BLaER1 (cell line): ENCODE data around the gene ARHGEF4.

Experiments used
- H3K27ac ChIP-seq: shearing (Covaris generic); formaldehyde crosslinking; 2 replicates; pipeline ENCODE4 v1.8.1; 2022
- H3K27me3 ChIP-seq: shearing (Covaris generic); formaldehyde crosslinking; 2 replicates; pipeline ENCODE4 v1.8.1; 2022
- H3K36me3 ChIP-seq: shearing (Covaris generic); formaldehyde crosslinking; 2 replicates; pipeline ENCODE4 v1.8.1; 2022
- H3K4me1 ChIP-seq: shearing (Covaris generic); formaldehyde crosslinking; 2 replicates; pipeline ENCODE4 v1.8.1; 2022
- H3K4me2 ChIP-seq: shearing (Covaris generic); formaldehyde crosslinking; 2 replicates; pipeline ENCODE4 v1.8.1; 2022
- H3K4me3 ChIP-seq: shearing (Covaris generic); formaldehyde crosslinking; 2 replicates; pipeline ENCODE4 v1.8.1; 2022
- H3K9ac ChIP-seq: shearing (Covaris generic); formaldehyde crosslinking; 2 replicates; pipeline ENCODE4 v1.8.1; 2022
- H3K9me3 ChIP-seq: shearing (Covaris generic); formaldehyde crosslinking; 2 replicates; pipeline ENCODE4 v1.8.1; 2022
- H4K20me1 ChIP-seq: shearing (Covaris generic); formaldehyde crosslinking; 2 replicates; pipeline ENCODE4 v1.8.1; 2022
- Cebpa-rat ChIP-seq: shearing (Covaris generic); IDR thresholded peaks from 2 replicates; pipeline ENCODE4 v1.8.1; 2022

The ARHGEF4 gene

DNA sequence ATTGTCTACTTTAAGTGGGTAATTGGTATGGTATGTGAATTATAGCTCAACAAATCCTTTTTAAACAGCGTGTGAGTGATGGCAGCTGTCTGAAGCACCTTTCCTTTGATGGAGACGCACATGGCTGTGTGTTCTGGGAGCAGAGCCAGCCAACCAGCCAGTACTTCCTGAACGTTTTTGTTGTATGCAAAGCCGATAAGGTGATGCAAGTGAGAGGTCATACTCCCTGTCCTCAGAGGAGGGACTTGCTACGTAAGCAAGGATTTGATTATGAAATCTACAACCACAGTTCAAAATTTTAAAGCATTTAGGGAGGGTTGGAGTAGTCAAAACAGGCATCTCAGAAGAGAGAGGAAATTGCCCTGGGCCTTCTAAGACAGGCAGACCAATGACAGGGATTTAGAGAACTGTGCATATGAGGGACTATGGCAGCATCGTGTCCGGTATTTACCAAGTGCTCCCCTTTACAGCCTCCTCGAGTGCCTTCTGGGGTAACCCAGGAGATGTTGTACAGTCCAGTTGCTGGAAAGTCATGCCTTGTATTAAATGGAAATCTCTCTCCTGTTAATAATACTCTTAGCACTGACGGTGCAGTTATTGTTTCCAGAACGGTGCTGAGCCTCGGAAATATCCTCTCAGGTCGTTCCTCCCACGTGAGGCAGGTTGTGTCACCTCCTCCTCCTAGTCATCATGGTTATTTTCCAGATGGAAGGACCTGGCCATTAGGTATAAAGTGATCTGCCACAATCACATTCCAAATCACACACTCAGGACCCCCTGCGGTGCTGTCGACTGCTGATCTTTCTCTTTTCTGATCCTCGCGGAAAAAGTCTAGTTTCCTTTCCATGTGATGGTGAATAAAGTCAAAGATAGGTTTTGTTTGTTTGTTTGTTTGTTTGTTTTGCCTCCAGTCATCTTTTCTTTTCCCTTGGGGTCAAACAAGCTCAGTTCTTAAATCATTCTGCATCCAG, 28.4 kb downstream of the ARHGEF4 start:
- 0 out of 2 replicates have a peak overlapping the region, but pooled peaks have one; percentile 22 for H3K27ac ChIP-seq

DNA sequence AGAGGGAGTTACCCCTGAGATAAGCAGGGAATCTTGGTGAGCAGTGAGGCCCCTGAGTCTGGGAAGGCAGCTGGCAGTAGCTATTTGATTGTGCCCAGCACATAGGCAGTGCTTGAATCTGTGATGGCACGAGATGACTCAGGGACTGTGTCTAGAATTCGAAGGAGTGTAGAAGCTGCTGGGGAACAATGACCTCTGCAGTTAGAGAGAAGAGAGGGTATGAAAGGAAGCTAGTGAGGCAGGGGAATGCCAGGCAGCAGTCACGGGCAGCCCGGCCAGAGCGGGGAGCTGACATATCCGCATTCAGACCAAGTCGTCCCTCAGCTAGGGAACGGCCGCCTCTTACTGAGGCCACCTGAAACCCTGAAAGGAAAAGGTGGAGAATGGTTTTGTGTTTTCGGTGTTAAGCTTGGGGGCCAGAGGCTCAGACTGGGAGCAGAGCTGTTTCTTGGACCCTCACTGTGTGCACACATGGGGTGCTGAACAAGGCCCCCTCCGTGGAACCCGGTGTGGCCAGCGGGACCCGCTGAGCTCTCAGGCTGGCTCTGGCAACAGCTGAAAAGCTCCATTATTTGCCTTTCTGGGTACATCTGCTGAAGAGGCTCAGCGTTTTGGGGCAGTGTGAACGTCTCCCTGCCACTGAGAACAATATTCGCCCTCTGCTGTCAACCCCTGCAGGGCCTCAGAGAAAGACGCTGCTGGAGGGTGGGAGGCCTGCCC, 32.9 kb downstream of the ARHGEF4 start:
- TF ChIP-seq Cebpa-rat = no peak
- Histone ChIP-seq H3K4me2 (no peak overlapping the region; the same call in 1 of the 2 replicates), H3K4me1 (peaks cover 72% of the 10 kb centered on the region), H3K9me3 (no peaks in the 10 kb centered on the region), H3K36me3 (no peaks in the 10 kb centered on the region), H3K27me3 (no peaks in the 10 kb centered on the region), H4K20me1 (no peaks in the 10 kb centered on the region), H3K9ac (no peak overlapping the region), H3K4me3 (no peak overlapping the region), H3K27ac (no peak overlapping the region)

More for the DNA sequence above, 28.4 kb downstream of the ARHGEF4 start:
- H4K20me1 ChIP-seq = no peaks in the 10 kb centered on the region
- no peaks in the 10 kb centered on the region for H3K9me3 ChIP-seq
- H3K36me3 ChIP-seq = no peaks in the 10 kb centered on the region
- no peaks in the 10 kb centered on the region for H3K27me3 ChIP-seq
- TF ChIP-seq Cebpa-rat = peak; percentile 52; the same call in 1 of the 2 replicates
- H3K4me3 ChIP-seq = no peak overlapping the region
- H3K9ac ChIP-seq = no peak overlapping the region
- H3K4me2 ChIP-seq = peak overlapping the region; percentile 47
- H3K4me1 ChIP-seq = peaks cover 42% of the 10 kb centered on the region

DNA sequence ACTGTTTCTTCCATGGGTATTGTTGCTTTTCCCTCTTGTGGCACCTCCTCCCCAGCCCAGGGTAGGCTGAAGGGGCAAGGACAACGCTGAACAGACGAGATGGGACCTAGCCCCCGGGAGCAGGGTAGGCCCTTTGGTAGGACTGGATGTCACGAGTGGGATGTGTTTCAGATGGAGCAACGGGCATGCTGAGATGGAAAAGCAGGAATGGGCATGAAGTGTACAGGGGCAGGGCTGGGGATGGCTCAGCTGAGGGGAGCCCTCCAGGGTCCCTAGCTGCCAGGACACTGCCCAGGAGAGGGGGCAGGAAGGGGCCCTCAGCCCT, 33.4 kb downstream of the ARHGEF4 start:
- Histone ChIP-seq H3K9me3 (0 out of 2 replicates have a peak, but pooled peaks cover 1% of the 10 kb centered on the region), H3K27me3 (no peaks in the 10 kb centered on the region), H3K27ac (no peak overlapping the region), H3K36me3 (no peaks in the 10 kb centered on the region), H3K4me1 (peaks cover 70% of the 10 kb centered on the region), H3K9ac (no peak overlapping the region), H3K4me2 (peak overlapping the region; percentile 47), H3K4me3 (no peak overlapping the region), H4K20me1 (no peaks in the 10 kb centered on the region)
- no peak for TF ChIP-seq Cebpa-rat

DNA sequence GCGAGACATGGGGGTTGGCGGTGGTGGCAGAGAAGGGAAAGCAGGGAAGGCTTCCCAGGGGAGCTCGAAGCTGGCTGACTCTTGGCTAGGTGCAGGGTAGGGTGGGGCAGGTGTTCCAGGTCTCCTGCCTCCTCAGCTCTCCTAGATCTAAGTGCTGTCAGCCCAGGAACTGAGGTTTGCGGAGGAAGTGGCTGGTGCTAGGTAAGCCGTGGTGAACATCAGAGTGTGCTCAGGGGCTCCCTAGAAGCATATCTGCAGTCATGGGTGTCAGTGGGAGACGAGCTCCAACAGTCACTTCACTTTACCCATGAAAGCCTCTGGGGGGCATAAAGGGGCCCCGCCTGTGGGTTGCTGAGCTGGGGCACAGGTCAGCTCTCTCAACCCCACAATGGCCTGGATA, 34.1 kb downstream of the ARHGEF4 start:
- TF ChIP-seq Cebpa-rat = no peak
- Histone ChIP-seq H3K9ac (no peak overlapping the region), H3K4me1 (peaks cover 63% of the 10 kb centered on the region), H3K27me3 (no peaks in the 10 kb centered on the region), H3K9me3 (0 out of 2 replicates have a peak, but pooled peaks cover 6% of the 10 kb centered on the region), H3K4me2 (peak overlapping the region; percentile 47), H4K20me1 (no peaks in the 10 kb centered on the region), H3K27ac (no peak overlapping the region), H3K4me3 (no peak overlapping the region), H3K36me3 (no peaks in the 10 kb centered on the region)

DNA sequence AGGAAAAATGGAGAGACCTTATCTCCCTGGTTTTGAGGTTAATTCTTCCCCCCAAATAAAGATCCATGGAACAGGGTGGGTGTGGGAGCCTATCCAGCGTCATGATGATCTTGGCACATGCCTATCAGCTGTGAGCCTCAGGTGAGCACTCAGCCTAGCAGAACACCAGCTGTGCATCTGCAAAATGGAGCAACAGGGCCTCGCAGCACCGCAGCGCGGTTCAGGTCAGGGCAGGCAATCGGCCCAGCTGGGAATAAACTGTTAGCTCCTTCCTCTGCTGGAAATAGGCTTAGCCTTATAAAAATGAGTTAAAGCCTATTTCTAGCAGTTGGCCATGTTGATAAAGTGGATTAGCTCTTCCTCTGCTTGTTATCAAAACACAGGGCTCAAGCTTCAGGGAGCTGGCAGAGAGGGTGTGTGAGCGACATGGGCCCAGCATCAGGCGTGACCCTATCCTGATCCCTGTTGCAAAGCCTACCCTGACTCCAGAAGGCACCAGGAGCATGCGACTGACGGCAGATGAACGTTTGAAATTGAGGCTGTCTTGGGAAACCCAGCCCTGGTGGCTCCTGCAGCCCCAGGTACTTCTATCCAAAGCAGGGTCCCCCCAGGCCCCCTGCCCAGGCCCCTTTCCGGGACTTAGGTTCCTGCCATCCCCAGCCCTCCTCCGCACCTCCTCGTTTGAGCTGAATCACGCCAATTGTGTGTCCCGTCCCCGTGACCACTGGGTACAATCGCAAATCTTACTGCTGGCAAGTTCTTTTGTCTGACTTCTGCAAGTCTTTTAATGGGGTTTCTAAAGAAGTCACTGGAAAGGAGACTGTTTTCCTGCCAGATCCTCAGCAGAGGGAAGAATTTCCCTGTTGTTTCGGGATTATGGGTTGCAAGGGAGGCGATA, 35.4 kb downstream of the ARHGEF4 start:
- TF ChIP-seq Cebpa-rat = no peak
- H3K4me3 ChIP-seq = no peak overlapping the region
- H3K36me3 ChIP-seq = no peaks in the 10 kb centered on the region
- H3K4me1 ChIP-seq = peaks cover 50% of the 10 kb centered on the region
- H3K9ac ChIP-seq = no peak overlapping the region
- H3K27me3 ChIP-seq = no peaks in the 10 kb centered on the region
- H3K27ac ChIP-seq = no peak overlapping the region
- H3K9me3 ChIP-seq = 0 out of 2 replicates have a peak, but pooled peaks cover 6% of the 10 kb centered on the region
- no peak overlapping the region for H3K4me2 ChIP-seq
- no peaks in the 10 kb centered on the region for H4K20me1 ChIP-seq

DNA sequence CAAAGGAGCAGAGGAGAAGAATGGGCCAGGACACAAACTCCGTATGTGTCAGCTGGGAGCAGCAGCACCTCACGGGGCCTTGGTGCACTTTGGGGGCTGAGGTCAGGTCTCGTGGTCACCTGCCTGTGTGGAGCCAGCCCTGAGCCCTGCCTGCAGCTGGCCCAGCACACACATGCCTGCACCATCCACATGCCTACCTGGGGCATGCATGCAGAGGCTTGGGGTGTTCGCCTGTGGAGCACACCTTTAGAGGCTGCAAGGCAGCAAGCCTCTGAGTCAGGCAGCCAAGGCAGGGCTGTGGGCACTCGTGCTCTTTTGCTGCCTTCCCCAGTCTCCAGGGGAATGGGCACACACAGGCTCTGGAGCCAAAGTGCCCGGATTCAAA, 36.0 kb downstream of the ARHGEF4 start:
- H3K27ac ChIP-seq = no peak overlapping the region
- 0 out of 2 replicates have a peak, but pooled peaks cover 6% of the 10 kb centered on the region for H3K9me3 ChIP-seq
- no peak overlapping the region for H3K9ac ChIP-seq
- H3K4me2 ChIP-seq = no peak overlapping the region
- H3K36me3 ChIP-seq = no peaks in the 10 kb centered on the region
- no peak overlapping the region for H3K4me3 ChIP-seq
- peaks cover 44% of the 10 kb centered on the region for H3K4me1 ChIP-seq
- no peak for TF ChIP-seq Cebpa-rat
- H3K27me3 ChIP-seq = no peaks in the 10 kb centered on the region
- no peaks in the 10 kb centered on the region for H4K20me1 ChIP-seq

DNA sequence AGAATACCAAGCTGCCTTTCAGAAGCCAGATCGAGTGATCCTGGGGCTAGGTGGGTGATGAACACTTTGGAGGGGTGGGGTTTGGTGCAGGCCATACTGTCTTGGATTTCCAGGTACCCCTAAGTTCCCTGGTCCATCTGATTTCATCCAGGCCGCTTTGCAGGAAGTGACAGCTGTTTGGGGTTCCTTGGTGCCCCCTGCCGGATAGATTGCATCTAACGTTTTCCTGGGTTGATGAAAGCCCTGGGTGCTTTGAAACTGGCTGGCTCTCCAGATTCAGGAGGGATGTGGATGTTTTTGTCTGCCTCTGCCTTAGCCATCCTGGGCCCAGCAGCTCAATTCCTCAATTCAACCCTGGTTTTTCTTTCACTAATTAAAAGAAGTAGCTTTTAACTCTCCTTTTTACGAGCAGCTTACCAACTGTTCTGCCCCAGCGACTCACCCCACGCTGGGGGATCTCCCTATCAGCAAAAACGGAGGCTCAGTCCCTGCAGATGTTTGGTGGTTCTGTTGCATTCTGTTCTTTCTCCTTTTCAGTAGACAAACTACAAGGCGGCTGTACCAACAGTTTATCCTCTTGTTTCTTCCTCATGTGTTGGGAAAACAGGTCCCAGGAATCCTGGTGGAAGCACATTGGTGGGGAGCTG, 37.1 kb downstream of the ARHGEF4 start:
- no peaks in the 10 kb centered on the region for H4K20me1 ChIP-seq
- H3K4me1 ChIP-seq = peaks cover 40% of the 10 kb centered on the region
- no peaks in the 10 kb centered on the region for H3K36me3 ChIP-seq
- H3K27me3 ChIP-seq = no peaks in the 10 kb centered on the region
- H3K4me3 ChIP-seq = no peak overlapping the region
- no peak overlapping the region for H3K9ac ChIP-seq
- peak overlapping the region; percentile 49 for H3K27ac ChIP-seq
- peak overlapping the region; percentile 47 for H3K4me2 ChIP-seq
- no peak for TF ChIP-seq Cebpa-rat
- 0 out of 2 replicates have a peak, but pooled peaks cover 13% of the 10 kb centered on the region for H3K9me3 ChIP-seq

DNA sequence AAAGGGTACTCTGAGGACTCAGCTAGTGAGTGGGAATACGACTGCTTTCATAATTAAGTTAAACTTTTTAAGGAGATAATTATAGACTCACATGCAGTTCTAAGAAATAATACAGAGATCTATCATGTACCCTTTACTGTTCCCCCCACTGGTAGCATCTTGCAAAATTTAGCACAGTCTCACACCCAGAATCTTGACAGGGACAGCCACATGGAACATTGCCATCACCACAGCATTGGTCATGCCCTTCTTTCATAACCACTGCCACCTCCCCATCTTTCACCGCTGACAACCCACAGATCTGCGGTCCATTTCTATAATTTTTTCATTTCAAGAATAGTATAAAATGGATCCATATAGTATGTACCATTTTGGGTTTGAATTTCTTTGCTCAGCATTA, 37.8 kb downstream of the ARHGEF4 start:
- H4K20me1 ChIP-seq = no peaks in the 10 kb centered on the region
- H3K9me3 ChIP-seq = 0 out of 2 replicates have a peak, but pooled peaks cover 14% of the 10 kb centered on the region
- peak overlapping the region; percentile 47 for H3K4me2 ChIP-seq
- peaks cover 40% of the 10 kb centered on the region for H3K4me1 ChIP-seq
- H3K9ac ChIP-seq = no peak overlapping the region
- H3K27ac ChIP-seq = peak overlapping the region; percentile 49
- no peak overlapping the region for H3K4me3 ChIP-seq
- TF ChIP-seq Cebpa-rat = no peak
- H3K27me3 ChIP-seq = no peaks in the 10 kb centered on the region
- H3K36me3 ChIP-seq = no peaks in the 10 kb centered on the region

DNA sequence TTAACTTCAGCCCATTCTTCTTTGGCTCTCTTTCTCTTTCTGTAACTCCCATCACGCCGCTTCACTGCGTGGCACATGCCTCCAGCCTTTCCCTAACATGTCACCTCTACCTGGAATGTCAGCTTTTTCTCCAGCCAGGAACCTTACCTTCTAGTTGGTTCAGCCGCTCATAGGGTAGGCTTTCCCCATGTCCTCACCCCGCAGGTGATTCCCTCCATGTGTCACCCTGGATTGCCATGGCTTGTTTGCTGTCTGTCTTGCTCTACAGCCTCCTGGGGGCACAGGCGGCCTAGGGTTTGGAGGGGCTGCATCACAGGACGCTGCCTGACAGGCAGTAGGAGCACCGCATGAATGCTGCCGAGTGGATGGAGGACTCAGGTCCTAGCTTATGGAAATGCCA, 39.2 kb downstream of the ARHGEF4 start:
- Histone ChIP-seq H3K4me2 (no peak overlapping the region), H3K9me3 (0 out of 2 replicates have a peak, but pooled peaks cover 14% of the 10 kb centered on the region), H3K4me3 (no peak overlapping the region), H3K27me3 (no peaks in the 10 kb centered on the region), H3K9ac (no peak overlapping the region), H4K20me1 (no peaks in the 10 kb centered on the region), H3K36me3 (no peaks in the 10 kb centered on the region), H3K4me1 (peaks cover 30% of the 10 kb centered on the region), H3K27ac (no peak overlapping the region)
- TF ChIP-seq Cebpa-rat = no peak
